SK-N-SH treated with all-trans-retinoic acid at 6 μM for 48 hours (cell line): ENCODE results near the gene IL6.
"Not testable (repeated sequence)": the region's sequence is repeated elsewhere in the genome, so short reads cannot be mapped to it uniquely, and the experiment has no call there.

Source experiments
- ATAC-seq: fragments of 200-7000 bp; cut with Tn5 transposase; 3 replicates; pipeline ENCODE4 v1.9.1; 2020; ENCODE audit warnings: mild to moderate bottlenecking, moderate library complexity
- ARNTL ChIP-seq: fragments of 450-650 bp; formaldehyde crosslinking; IDR thresholded peaks from 2 replicates; pipeline ENCODE4 v1.5.0; 2020; ENCODE audit warnings: low read depth, mild to moderate bottlenecking, moderate library complexity, borderline replicate concordance
- BACH2 ChIP-seq: fragments of 250-450 bp; sonication (Bioruptor Pico); IDR thresholded peaks from 2 replicates; pipeline ENCODE4 v1.9.0; 2021; ENCODE audit warnings: mild to moderate bottlenecking, borderline replicate concordance
- CSDC2 ChIP-seq: fragments of 250-450 bp; sonication (Bioruptor Pico); IDR thresholded peaks from 2 replicates; pipeline ENCODE4 v1.5.0; 2020; ENCODE audit warnings: mild to moderate bottlenecking, moderate library complexity
- CSRNP3 ChIP-seq: fragments of 250-450 bp; sonication (Bioruptor Pico); IDR thresholded peaks from 2 replicates; pipeline ENCODE4 v1.5.1; 2021; ENCODE audit warnings: mild to moderate bottlenecking, moderate library complexity
- ESRRG ChIP-seq: fragments of 250-450 bp; sonication (Bioruptor Pico); IDR thresholded peaks from 2 replicates; pipeline ENCODE4 v1.6.1; 2021; ENCODE audit warnings: mild to moderate bottlenecking
- GLIS3 ChIP-seq: fragments of 250-450 bp; sonication (Bioruptor Pico); IDR thresholded peaks from 2 replicates; pipeline ENCODE4 v1.5.0; 2020; ENCODE audit warnings: mild to moderate bottlenecking, moderate library complexity
- ISL1 ChIP-seq: fragments of 250-450 bp; sonication (Bioruptor Pico); IDR thresholded peaks from 2 replicates; pipeline ENCODE4 v2.1.2; 2022; ENCODE audit warnings: mild to moderate bottlenecking, moderate library complexity
- OSR1 ChIP-seq: fragments of 250-450 bp; sonication (Bioruptor Pico); IDR thresholded peaks from 2 replicates; pipeline ENCODE4 v1.8.0; 2022; ENCODE audit warnings: moderate library complexity, mild to moderate bottlenecking, inconsistent platforms
- PATZ1 ChIP-seq: fragments of 250-450 bp; sonication (Bioruptor Pico); IDR thresholded peaks from 2 replicates; pipeline ENCODE4 v1.8.0; 2020; ENCODE audit warnings: mild to moderate bottlenecking, moderate library complexity, borderline replicate concordance
- PPARA ChIP-seq: fragments of 250-450 bp; sonication (Bioruptor Pico); IDR thresholded peaks from 2 replicates; pipeline ENCODE4 v1.5.0; 2020; ENCODE audit warnings: mild to moderate bottlenecking, borderline replicate concordance
- SNAI2 ChIP-seq: fragments of 250-450 bp; sonication (Bioruptor Pico); IDR thresholded peaks from 2 replicates; pipeline ENCODE4 v1.5.0; 2020; ENCODE audit warnings: mild to moderate bottlenecking, moderate library complexity
- TCF4 ChIP-seq: fragments of 250-450 bp; sonication (Bioruptor Pico); IDR thresholded peaks from 2 replicates; pipeline ENCODE4 v1.8.0; 2021; ENCODE audit warnings: mild to moderate bottlenecking, moderate library complexity, borderline replicate concordance
- ZC3H10 ChIP-seq: fragments of 250-450 bp; sonication (Bioruptor Pico); IDR thresholded peaks from 2 replicates; pipeline ENCODE4 v1.5.1; 2021; ENCODE audit warnings: mild to moderate bottlenecking, moderate library complexity
- ZFP3 ChIP-seq: fragments of 250-450 bp; sonication (Bioruptor Pico); IDR thresholded peaks from 2 replicates; pipeline ENCODE4 v1.5.0; 2020; ENCODE audit warnings: mild to moderate bottlenecking, moderate library complexity
- ZFP30 ChIP-seq: fragments of 450-650 bp; formaldehyde crosslinking; IDR thresholded peaks from 2 replicates; pipeline ENCODE4 v1.5.0; 2022; ENCODE audit warnings: mild to moderate bottlenecking, moderate library complexity
- ZNF8 ChIP-seq: fragments of 450-650 bp; formaldehyde crosslinking; IDR thresholded peaks from 2 replicates; pipeline ENCODE4 v1.5.0; 2020; ENCODE audit warnings: mild to moderate bottlenecking, moderate library complexity
- TF ChIP-seq, protein P1 (sequence below): fragments of 250-450 bp; sonication (Bioruptor Pico); IDR thresholded peaks from 2 replicates; pipeline ENCODE4 v1.5.1; 2020; ENCODE audit warnings: low read depth, mild to moderate bottlenecking, moderate library complexity
- TF ChIP-seq, protein P2 (sequence below): fragments of 250-450 bp; sonication (Bioruptor Pico); IDR thresholded peaks from 2 replicates; pipeline ENCODE4 v1.5.0; 2020; ENCODE audit warnings: mild to moderate bottlenecking, moderate library complexity
- TF ChIP-seq, protein P3 (sequence below): fragments of 250-450 bp; sonication (Bioruptor Pico); IDR thresholded peaks from 2 replicates; pipeline ENCODE4 v1.8.0; 2021; ENCODE audit warnings: low read depth, mild to moderate bottlenecking, moderate library complexity, borderline replicate concordance

The IL6 gene

GRCh38 chr7:22726907-22727713 is at the start of gene IL6:
TSS of gene IL6 (plus strand) at chr7:22727200. CDS start at chr7:22727263, 63 bp downstream.
- no peak for TF ChIP-seq ISL1
- no peak for TF ChIP-seq CSDC2 (CRISPR knock-in tag)
- TF ChIP-seq ZC3H10, result no peak
- no peak for TF ChIP-seq CSRNP3 (CRISPR knock-in tag)
- TF ChIP-seq ZFP3, result no peak
- TF ChIP-seq ZFP30 (CRISPR knock-in tag), result no peak
- TF ChIP-seq SNAI2, result no peak
- TF ChIP-seq BACH2 (CRISPR knock-in tag), result no peak
- TF ChIP-seq ZNF8 (CRISPR knock-in tag), result no peak
- no peak for TF ChIP-seq PATZ1 (CRISPR knock-in tag)
- TF ChIP-seq, protein P1, sequence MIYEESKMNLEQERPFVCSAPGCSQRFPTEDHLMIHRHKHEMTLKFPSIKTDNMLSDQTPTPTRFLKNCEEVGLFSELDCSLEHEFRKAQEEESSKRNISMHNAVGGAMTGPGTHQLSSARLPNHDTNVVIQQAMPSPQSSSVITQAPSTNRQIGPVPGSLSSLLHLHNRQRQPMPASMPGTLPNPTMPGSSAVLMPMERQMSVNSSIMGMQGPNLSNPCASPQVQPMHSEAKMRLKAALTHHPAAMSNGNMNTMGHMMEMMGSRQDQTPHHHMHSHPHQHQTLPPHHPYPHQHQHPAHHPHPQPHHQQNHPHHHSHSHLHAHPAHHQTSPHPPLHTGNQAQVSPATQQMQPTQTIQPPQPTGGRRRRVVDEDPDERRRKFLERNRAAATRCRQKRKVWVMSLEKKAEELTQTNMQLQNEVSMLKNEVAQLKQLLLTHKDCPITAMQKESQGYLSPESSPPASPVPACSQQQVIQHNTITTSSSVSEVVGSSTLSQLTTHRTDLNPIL (CRISPR knock-in tag), result no peak
- TF ChIP-seq ARNTL, result no peak
- TF ChIP-seq GLIS3 (CRISPR knock-in tag), result no peak
- TF ChIP-seq, protein P2, sequence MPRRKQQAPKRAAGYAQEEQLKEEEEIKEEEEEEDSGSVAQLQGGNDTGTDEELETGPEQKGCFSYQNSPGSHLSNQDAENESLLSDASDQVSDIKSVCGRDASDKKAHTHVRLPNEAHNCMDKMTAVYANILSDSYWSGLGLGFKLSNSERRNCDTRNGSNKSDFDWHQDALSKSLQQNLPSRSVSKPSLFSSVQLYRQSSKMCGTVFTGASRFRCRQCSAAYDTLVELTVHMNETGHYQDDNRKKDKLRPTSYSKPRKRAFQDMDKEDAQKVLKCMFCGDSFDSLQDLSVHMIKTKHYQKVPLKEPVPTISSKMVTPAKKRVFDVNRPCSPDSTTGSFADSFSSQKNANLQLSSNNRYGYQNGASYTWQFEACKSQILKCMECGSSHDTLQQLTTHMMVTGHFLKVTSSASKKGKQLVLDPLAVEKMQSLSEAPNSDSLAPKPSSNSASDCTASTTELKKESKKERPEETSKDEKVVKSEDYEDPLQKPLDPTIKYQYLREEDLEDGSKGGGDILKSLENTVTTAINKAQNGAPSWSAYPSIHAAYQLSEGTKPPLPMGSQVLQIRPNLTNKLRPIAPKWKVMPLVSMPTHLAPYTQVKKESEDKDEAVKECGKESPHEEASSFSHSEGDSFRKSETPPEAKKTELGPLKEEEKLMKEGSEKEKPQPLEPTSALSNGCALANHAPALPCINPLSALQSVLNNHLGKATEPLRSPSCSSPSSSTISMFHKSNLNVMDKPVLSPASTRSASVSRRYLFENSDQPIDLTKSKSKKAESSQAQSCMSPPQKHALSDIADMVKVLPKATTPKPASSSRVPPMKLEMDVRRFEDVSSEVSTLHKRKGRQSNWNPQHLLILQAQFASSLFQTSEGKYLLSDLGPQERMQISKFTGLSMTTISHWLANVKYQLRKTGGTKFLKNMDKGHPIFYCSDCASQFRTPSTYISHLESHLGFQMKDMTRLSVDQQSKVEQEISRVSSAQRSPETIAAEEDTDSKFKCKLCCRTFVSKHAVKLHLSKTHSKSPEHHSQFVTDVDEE, result no peak
- TF ChIP-seq ESRRG (CRISPR knock-in tag), result no peak
- TF ChIP-seq, protein P3, sequence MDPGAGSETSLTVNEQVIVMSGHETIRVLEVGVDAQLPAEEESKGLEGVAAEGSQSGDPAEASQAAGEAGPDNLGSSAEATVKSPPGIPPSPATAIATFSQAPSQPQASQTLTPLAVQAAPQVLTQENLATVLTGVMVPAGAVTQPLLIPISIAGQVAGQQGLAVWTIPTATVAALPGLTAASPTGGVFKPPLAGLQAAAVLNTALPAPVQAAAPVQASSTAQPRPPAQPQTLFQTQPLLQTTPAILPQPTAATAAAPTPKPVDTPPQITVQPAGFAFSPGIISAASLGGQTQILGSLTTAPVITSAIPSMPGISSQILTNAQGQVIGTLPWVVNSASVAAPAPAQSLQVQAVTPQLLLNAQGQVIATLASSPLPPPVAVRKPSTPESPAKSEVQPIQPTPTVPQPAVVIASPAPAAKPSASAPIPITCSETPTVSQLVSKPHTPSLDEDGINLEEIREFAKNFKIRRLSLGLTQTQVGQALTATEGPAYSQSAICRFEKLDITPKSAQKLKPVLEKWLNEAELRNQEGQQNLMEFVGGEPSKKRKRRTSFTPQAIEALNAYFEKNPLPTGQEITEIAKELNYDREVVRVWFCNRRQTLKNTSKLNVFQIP (CRISPR knock-in tag), result no peak
- TF ChIP-seq, all 23 proteins: peak for 0
- peak; percentile 70 for ATAC-seq

DNA sequence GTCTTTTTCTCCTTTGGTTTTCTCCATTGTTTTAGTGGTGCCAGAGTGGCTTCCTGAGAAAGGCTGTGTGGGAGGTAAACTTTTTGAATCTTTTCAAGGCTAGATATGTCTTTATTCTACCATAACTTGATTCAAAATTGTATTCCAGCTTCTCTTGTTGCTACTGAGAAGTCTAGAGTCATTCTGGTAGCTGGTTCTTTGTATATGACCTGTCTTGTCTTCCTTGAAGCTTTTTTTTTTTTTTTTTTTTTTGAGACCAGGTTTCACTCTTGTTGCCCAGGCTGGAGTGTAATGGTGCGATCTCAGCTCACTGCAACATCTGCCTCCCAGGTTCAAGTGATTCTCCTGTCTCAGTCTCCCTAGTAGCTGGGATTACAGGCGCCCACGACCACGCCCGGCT is 49.7 kb upstream of the IL6 start:
- not testable (repeated sequence) for ATAC-seq

DNA sequence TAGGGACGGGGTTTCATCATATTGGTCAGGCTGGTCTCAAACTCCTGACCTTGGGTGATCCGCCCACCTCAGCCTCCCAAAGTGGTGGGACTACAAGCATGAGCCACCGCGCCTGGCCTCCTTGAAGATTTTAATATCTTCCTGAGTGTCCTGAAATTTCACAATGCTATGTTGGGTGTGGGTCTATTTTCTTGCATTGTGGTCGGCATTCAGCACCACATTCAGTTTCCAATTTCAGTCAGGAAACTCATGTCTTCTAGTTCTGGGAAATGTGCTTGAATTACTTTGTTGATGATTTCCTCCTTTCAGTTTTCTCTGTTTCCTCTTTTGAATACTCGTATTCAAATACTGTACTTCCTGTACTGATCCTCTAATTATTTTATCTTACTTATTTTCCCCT is 49.3 kb upstream of the IL6 start:
- TF ChIP-seq PATZ1 (CRISPR knock-in tag), result no peak
- no peak for TF ChIP-seq ESRRG (CRISPR knock-in tag)
- no peak for TF ChIP-seq OSR1 (CRISPR knock-in tag)
- TF ChIP-seq PPARA (CRISPR knock-in tag), result no peak
- no peak for TF ChIP-seq CSRNP3 (CRISPR knock-in tag)
- no peak for TF ChIP-seq SNAI2
- TF ChIP-seq TCF4 (CRISPR knock-in tag), result no peak
- TF ChIP-seq GLIS3 (CRISPR knock-in tag), result no peak
- TF ChIP-seq, protein P1 (CRISPR knock-in tag), result no peak
- TF ChIP-seq ISL1, result no peak
- no peak for TF ChIP-seq ZC3H10
- TF ChIP-seq BACH2 (CRISPR knock-in tag), result no peak
- TF ChIP-seq ZFP30 (CRISPR knock-in tag), result no peak
- TF ChIP-seq ZFP3, result no peak
- TF ChIP-seq, protein P3 (CRISPR knock-in tag), result no peak
- TF ChIP-seq, all 23 proteins: peak for 0
- no peak for ATAC-seq
